Neural progenitor cell (in vitro differentiated cells): ENCODE data around the gene ZSCAN16.

Experiments used
- CTCF ChIP-seq: fragments of 200-600 bp; sonication (generic); IDR thresholded peaks from 2 replicates; pipeline ENCODE4 v1.5.1; 2017; ENCODE audit warnings: antibody characterized with exemption, mild to moderate bottlenecking
- EZH2 ChIP-seq: fragments of 200-600 bp; sonication (generic); IDR thresholded peaks from 2 replicates; pipeline ENCODE4 v1.6.1; 2017; ENCODE audit warnings: antibody characterized with exemption, mild to moderate bottlenecking, moderate library complexity
- EZH2phosphoT487 ChIP-seq: fragments of 200-600 bp; sonication (generic); IDR thresholded peaks from 2 replicates; pipeline ENCODE4 v1.6.1; 2017; ENCODE audit warnings: antibody characterized with exemption

GRCh38 chr6:28137505-28137981, 13.1 kb downstream of the ZSCAN16 start:
- no peak for TF ChIP-seq CTCF
- TF ChIP-seq EZH2phosphoT487 = no peak
- no peak for TF ChIP-seq EZH2
